ENCODE measurements around the gene DMD.
"Not testable (repeated sequence)": the region's sequence is repeated elsewhere in the genome, so short reads cannot be mapped to it uniquely, and the experiment has no call there.

DMD gene

GRCh38 chrX:31988975-31989374, 1222.4 kb downstream of the DMD start:
- DNase-seq: no peak
- intact Hi-C loops (cut with DNase I): no loop called here

GRCh38 chrX:31981546-31982062, 1229.7 kb downstream of the DMD start:
- DNase-seq: peak in 1 of 42 donors; percentile 2
- intact Hi-C loops (cut with DNase I): no loop called here

- intact Hi-C loops (cut with DNase I): no loop called here
- no peak for DNase-seq
Measured at GRCh38 chrX:31969714-31970113, 1241.6 kb downstream of the DMD start.

GRCh38 chrX:31962256-31962655, 1249.1 kb downstream of the DMD start:
- DNase-seq: no peak
- intact Hi-C loops (cut with DNase I): no loop called here

- intact Hi-C loops (cut with DNase I): no loop called here
- DNase-seq: no peak
Measured at GRCh38 chrX:31934842-31935370, 1276.4 kb downstream of the DMD start.

GRCh38 chrX:31934015-31934414, 1277.3 kb downstream of the DMD start:
- no peak for DNase-seq
- intact Hi-C loops (cut with DNase I): no loop called here

- intact Hi-C loops (cut with DNase I): no loop called here
- no peak for DNase-seq
Measured at GRCh38 chrX:31932769-31933168, 1278.6 kb downstream of the DMD start.

- intact Hi-C loops (cut with DNase I); DNase-seq: not testable (repeated sequence)
Measured at GRCh38 chrX:31932320-31932719, 1279.0 kb downstream of the DMD start.

GRCh38 chrX:31931225-31931624, 1280.1 kb downstream of the DMD start:
- DNase-seq: no peak
- intact Hi-C loops (cut with DNase I): no loop called here

GRCh38 chrX:31929366-31929765, 1282.0 kb downstream of the DMD start:
- intact Hi-C loops (cut with DNase I): no loop called here
- no peak for DNase-seq

- intact Hi-C loops (cut with DNase I): no loop called here
Measured at GRCh38 chrX:31921236-31921635, 1290.1 kb downstream of the DMD start.

GRCh38 chrX:31909850-31910572, 1301.3 kb downstream of the DMD start:
- no peak for DNase-seq
- intact Hi-C loops (cut with DNase I): no loop called here

More at GRCh38 chrX:31921236-31921635, 1290.1 kb downstream of the DMD start:
- no peak for DNase-seq

- intact Hi-C loops (cut with DNase I): no loop called here
- no peak for DNase-seq
Measured at GRCh38 chrX:31894152-31894551, 1317.2 kb downstream of the DMD start.

GRCh38 chrX:31893525-31893924, 1317.8 kb downstream of the DMD start:
- intact Hi-C loops (cut with DNase I): no loop called here
- DNase-seq: no peak

GRCh38 chrX:31889088-31889487, 1322.3 kb downstream of the DMD start:
- intact Hi-C loops (cut with DNase I): no loop called here
- no peak for DNase-seq

- DNase-seq: no peak
- intact Hi-C loops (cut with DNase I): no loop called here
Measured at GRCh38 chrX:31884535-31884934, 1326.8 kb downstream of the DMD start.

GRCh38 chrX:31872007-31872406, 1339.3 kb downstream of the DMD start:
- intact Hi-C loops (cut with DNase I): no loop called here
- DNase-seq: peak in 1 of 42 donors; percentile 3

GRCh38 chrX:31870267-31870666, 1341.1 kb downstream of the DMD start:
- DNase-seq: no peak
- intact Hi-C loops (cut with DNase I): no loop called here

GRCh38 chrX:31860686-31861085, 1350.7 kb downstream of the DMD start:
- intact Hi-C loops (cut with DNase I): no loop called here

GRCh38 chrX:31858915-31859314, 1352.4 kb downstream of the DMD start:
- intact Hi-C loops (cut with DNase I): no loop called here

More at GRCh38 chrX:31860686-31861085, 1350.7 kb downstream of the DMD start:
- DNase-seq: no peak

GRCh38 chrX:31854716-31855115, 1356.6 kb downstream of the DMD start:
- no peak for DNase-seq
- intact Hi-C loops (cut with DNase I): no loop called here

More at GRCh38 chrX:31858915-31859314, 1352.4 kb downstream of the DMD start:
- no peak for DNase-seq

Measured in head of caudate nucleus (tissue), 42 donors.